Femur (tissue), 1 donor: ENCODE data around the gene DLG4.
"Not testable (repeated sequence)": the region's sequence is repeated elsewhere in the genome, so short reads cannot be mapped to it uniquely, and the experiment has no call there.

ENCODE experiments used
- DNase-seq: peaks from one replicate; pipeline ENCODE4 v3.0.0-alpha.2; 2017

DLG4 gene

DNA sequence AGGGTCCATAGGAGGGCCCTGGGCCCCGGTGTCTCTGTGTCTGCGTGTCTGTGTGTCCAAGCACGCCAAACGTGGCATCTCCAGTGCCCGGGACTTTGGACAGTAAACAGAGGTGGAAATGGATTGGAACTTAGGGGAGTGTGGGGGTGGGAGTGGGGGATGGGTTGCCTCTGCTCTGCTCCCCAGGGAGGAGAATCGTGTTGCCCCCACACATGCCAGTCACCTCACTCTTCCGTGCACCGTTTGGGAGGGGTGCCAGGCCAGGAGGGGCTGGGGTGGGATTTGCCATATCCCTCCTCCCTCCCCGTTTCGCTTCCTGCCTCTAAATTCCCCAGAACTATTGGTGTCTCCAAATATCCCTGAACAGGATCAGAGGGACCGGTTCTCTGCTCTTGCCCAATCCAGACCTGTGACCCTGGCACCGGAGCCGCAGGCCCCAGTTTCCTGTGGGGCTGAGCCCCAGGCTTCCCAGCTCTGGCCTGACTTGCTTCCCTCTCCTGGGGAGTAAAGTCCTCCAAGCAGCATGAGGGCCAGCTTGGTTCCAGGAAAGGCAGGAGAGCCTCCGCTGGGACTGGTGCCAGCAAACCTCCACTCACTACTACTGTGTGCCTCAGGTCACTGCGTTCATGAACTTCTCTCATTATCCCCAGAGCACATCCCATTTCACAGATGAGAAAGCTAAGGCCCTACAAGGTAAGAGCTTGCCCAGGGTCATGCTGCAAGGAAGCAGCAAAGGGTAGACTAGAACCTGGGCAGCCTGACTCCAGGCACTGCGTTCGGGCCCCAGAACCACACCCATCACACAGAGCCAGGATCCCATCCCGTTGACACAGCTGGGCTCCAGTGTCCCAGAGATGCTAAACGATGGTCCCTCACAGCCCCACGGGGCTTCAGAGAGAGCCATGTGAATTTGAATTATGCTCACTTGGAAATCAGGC, 40.0 kb downstream of the DLG4 start, which contains the start of gene ASGR1:
Gene ASGR1, minus strand, starts transcription at position 54 of the 938 bp plus-strand sequence. CDS start 807 bp downstream, outside the sequence.
- no peak for DNase-seq

DNA sequence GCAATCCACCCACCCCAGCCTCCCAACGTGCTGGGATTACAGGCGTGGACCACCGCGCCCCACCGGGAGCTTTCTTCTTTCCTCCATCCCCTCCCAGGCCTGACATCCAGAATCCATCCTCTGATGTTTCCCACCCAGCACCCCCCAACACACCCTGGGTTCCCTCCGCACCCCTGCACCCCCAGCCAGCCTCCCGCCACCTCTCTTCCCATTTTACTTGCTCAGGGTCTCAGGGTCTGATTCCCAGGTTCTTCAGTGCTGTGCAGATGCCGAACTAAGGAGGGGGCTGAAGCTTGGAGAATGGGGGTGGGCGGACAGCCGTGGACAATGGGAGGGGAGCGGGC, 40.7 kb downstream of the DLG4 start:
- DNase-seq, result no peak

DNA sequence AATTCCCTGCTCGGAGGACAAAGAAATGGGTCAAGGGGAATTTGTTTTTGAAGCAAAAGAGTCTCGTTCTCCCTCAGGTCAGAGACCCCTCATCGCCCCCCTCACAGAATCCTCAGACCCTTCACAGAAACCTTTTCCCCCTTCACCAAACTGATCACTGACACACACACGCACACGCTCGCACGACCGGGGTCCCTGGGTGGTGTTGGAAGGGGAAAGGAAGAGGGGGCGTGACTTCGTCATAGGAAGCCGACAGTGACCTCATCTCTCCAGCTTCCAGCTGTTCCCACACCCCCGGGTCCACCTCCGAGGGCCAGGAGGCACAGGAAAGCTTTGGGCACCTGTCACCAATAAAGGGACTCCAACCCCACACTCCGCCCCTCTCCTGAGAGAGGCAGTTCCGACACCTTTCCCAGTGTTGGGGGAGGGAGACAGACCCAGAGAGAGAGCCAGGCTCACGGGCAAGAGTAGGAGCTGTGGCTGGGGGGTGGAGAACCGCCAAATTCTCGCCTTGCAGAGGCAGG, 41.6 kb downstream of the DLG4 start:
- peak; percentile 63 for DNase-seq

DNA sequence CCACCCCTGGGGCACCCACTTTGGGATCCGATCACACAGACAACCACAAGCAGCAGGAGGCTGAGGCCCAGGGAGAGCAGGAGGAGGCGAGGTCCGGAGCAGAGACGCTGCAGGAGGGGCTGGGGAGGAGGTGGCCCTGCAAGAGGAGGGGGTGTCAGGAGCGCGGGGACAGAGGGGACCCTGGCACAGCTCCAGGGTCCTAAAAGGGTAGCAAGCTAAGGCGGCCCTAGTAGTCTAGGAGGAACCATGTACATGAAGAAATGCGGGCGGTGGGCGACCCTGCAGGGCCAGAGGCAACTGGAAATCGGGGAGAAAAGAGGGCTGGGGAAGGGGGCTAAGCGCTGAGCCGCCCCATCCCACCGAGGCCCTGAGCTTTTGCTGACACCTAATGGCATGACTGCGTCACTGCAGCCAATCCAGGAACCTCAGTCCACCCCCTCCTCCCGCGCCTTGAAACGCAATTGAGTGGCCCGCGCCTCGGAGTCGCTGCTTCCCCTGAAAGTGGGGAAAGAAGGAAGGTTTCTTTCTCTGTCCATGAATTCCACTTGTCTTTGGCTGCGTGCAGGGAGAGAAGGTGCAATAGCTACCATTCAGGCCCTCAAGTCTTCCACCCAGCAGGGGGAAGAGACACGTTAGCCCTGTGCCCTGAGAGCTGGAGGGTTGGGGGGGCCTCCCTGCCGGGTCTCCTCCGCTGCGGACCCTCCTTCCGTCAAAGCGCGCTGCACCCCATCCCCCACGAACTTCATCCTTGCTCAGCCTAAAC, 42.3 kb downstream of the DLG4 start:
- peak; percentile 87 for DNase-seq

DNA sequence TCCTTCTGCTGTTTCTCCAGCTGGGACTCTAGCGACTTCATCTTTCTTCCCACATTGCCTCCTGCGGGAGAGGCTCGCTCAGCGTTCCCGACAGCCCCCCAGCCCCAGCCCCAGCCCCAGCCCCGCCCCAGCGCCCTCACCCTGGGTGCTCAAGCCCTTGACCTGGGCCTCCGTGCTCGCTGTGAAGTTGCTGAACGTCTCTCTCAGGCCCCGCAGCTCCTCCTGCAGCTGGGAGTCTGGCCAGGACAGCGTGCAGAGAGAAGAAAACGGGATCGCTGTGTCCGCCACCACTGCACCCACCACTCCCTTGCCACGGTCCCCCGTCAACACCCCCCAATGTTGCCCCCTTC, 42.8 kb downstream of the DLG4 start:
- DNase-seq, result no peak

DNA sequence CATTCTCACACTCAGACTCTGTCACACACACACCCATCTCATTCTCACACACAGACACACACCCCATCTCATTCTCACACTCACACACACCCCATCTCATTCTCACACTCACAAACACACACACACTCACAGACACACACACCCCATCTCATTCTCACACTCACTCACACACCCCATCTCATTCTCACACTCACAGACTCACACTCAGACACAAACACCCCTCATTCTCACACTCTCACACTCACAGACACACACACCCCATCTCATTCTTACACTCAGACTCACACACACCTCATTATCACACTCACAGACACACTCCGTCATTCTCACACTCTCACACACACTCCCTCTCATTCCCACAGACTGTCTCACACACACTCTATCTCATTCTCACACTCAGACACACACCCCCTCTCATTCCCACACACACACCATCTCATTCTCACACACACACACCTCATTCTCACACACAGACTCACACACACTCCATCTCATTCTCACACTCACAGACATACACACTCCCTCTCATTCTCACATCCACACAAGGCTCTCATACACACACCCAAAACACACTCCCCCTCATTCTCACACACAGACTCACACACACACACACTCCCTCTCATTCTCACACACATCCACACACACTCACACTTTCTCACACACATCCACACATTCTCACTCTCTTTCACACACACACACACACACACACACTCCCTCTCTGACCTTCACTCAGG, 43.4 kb downstream of the DLG4 start:
- no peak for DNase-seq

DNA sequence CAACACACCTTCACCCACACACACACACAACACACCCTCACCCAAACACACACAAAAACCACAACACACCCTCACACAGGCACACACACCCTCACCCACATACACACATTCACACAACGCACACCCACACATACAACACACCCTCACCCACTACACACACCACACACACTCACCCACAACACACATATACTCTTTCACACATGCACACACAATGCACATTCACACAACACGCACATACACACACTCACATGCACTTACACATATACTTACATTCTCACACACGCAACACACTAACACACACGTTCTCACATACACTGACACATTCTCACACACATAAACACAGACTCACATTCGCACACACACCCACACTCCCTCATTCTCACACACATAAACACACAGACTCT, 44.3 kb downstream of the DLG4 start:
- DNase-seq, result no peak

DNA sequence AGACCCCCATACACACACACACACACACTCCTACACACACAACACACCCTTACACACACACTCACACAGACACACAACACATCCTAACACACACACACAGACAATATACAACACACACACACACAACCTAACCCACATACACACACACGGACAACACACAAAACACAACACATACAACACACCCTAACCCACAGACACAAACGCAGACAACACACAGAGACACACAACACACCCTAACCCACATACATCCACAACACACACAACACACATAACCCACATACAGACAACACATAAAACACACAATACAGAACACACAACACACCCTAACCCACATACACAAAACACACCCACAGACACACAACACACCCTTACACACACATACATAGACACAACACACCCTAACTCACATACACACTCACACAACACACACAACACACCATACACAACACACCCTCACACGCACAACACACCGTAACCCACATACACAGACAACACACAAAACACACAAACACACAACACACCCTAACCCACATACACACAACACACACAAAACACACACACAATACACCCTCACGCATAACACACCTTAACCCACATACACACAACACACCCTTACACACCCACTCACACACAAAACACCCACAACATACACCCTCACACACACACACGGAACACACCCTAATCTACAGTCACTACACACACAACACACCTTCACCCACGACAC, 44.9 kb downstream of the DLG4 start:
- no peak for DNase-seq

DNA sequence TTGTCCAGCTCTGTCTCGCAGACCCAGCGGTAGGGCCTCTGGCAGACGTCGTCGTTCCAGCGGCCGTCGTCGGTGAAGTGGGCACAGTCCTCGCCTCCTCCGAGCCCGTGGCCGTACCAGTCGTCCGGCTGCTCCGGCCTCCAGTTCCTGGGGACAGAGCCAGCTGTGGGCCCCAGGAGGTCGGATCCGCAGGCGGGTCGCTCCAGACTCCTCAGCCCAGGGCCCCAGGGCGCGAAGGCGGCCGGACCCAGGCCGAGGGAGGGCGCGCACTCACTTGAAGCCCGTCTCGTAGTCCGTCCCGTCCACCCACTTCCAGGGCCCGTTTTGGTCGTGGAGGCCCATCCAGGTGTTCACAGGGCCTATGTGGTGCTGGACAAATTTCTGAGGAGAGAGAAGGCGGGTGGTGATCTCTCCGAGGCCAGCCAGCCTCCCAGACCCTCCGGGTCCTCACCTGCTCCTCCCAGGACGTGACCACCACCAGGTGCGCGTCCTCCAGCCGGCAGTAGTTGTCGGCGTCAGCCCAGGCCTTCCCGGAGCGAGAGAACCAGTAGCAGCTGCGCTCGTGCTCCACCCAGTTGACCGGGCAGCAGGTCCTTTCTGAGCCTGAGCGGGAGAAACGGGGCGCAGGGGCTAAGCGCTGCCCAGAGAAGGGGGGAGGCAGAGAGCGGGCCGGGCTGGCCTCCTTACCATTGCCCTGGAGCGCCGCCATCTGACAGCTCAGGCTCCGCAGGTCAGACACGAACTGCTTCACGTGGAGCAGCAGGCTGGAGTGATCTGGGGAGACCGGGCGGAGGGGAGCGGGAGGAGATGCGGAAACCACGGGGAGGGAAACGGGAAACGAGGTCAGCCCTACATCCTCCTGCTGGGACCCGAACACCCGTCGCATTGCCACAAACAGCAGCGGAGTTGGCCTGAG, 45.7 kb downstream of the DLG4 start:
- peak; percentile 75 for DNase-seq

DNA sequence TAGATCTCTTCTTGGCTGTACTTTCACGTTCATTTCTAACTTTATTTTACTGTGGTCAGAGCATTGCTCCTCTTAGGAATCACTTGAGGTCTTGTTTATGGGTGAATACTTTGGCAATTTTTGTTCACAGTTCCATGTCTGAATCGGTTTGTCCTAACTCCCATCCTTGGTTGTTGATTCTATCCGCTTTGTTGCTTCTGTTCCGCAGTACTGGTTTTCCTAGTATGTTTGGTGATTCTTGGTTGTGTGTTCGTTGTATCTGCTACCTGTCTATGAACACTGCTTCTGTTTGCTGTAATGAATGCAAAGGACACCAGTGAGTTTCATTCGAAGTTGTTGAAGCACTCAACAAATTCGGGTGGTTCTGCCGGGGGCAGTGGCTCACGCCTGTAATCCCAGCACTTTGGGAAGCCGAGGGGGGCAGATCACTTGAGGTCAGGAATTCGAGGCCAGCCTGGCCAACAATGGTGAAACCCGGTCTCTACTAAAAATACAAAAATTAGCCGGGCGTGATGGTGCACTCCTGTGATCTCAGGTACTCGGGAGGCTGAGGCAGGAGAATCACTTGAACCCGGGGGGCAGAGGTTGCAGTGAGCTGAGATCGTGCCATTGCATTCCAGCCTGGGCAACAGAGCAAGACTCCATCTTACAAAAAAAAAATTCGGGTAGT, 47.0 kb downstream of the DLG4 start:
- not testable (repeated sequence) for DNase-seq

DNA sequence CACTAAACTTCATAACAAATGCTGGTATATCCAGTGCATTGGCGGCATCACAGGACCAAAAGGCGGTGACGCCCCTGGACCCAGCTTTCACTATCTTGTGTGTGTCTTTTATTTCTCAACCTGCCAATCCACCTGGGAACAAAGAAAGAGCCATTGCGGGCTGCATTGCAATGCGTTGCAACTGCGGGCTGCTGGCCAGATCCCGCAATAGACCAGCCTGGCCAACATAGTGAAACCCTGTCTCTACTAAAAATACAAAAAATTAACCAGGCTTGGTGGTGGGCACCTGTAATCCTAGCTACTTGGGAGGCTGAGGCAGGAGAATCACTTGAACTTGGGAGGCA, 50.1 kb downstream of the DLG4 start:
- DNase-seq, result not testable (repeated sequence)

DNA sequence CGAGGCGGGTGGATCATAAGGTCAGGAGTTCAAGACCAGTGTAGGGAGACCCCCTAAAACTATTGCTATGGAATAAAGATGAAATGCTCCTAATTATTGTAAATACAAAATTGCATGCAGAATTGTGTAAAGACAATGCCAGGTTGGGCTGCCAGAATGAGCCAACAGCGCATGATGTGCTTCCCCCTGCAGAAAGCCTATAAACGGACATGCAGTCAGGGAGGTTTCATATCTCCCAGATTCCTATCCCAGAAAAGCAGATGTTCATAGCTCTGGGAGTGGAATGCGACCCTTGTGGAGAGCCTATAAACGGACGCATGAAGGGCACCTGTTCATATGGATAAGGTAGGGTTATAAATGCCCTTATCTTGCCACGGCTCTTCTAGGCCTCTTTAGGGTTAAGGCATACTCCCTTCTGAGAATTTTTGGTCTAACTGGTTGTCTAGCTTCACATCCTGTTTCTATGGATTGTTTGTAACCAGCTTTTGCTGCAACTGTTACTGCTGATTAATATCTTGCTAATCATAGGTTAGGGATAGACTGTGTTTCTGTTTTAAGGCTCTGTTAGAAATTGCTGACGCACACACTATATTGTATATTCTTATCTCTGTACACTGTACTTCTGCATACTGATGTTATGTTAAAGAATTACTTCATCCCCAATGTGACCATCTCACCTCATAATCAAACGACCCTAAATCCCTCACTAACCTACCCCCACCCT, 50.6 kb downstream of the DLG4 start:
- not testable (repeated sequence) for DNase-seq

DNA sequence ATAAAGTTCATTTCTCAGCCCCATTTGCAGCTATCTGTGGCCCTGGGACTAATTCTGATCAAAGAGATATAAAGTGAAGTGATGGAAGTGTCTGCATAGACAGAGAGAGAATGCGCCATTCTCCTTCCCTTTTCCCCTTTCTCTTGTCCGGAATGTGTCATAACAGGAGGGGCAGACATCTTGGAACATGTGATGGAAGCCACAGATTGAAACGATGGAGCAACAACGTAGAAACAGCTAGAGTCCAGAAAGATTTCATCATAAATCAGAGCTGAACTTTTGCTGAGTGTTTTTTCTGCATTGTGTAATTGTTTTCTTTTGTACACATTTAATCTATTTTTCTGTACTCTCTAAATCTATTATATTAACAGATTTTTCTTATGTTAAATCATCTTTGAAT, 51.8 kb downstream of the DLG4 start:
- no peak for DNase-seq

DNA sequence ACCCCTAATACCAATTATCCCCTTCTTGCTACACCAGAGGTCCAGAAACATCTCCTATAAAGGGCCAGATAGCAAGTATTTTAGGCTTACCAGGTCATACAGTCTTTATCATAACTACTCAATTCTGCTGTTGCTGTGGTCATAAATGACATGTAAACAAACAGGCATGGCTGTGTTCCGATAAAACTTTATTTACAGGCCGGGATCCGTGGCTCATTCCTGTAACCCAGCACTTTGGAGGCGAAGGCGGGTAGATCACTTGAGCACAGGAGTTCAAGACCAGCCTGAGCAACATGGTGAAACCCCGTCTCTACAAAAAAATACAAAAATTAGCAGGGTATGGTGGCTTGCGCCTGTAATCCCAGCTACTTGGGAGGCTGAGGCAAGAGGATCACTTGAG, 52.8 kb downstream of the DLG4 start:
- no peak for DNase-seq

DNA sequence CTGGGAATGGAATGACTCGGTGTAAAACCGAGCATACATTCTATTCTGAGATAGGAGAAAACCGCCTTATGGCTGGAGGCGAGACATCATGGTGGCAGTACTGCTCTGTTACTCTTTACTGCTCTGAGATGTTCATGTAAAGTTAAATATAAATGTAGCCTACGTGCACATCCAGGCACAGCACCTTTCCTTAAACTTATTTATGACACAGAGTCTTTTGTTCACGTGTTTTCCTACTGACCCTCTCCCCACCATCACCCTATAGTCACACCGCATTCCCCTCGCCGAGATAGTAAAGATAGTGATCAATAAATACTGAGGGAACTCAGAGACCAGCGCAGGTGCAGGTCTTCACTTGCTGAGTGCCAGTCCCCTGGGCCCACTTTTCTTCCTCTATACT, 60.1 kb downstream of the DLG4 start:
- not testable (repeated sequence) for DNase-seq

DNA sequence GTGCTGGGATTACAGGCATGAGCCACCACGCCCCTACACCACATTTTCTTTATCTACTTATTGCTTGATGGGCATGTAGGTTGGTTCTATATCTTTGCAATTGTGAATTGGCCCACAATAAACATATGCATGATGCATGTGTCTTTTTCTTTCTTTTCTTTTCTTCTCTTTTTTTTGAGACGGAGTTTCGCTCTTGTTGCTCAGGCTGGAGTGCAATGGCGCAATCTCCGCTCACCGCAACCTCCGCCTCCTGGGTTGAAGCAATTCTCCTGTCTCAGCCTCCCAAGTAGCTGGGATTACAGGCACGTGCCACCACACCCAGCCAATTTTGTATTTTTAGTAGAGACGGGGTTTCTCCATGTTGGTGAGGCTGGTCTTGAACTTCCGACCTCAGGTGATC, 61.2 kb downstream of the DLG4 start:
- not testable (repeated sequence) for DNase-seq

DNA sequence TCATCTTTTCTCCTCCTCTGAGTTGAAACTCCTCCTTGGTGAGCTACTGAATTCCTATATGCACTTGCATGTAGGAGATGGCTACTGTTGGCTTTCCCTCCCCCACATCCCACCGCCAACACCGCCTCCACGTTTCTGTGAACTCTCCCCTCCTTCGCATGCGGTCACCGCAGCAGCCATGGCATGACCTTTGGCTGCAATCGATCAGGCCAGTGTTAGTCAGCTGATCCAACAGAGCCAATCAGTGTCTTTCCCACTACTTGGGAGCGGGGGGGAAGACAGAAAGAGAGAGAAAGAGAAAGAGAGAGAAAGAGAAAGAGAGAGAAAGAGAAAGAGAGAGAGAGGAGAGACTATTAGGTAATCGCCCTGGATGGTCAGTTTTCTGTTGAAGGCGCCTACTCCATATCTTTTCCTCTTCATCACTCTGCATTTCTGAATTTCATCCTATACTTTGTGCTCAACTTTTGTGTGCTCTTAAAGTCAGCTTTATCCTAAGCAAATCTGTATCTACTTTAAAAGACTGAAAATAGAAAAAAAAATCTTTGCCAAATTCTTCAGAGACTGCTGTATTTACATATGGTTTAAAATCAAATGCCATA, 63.2 kb downstream of the DLG4 start:
- DNase-seq, result no peak

DNA sequence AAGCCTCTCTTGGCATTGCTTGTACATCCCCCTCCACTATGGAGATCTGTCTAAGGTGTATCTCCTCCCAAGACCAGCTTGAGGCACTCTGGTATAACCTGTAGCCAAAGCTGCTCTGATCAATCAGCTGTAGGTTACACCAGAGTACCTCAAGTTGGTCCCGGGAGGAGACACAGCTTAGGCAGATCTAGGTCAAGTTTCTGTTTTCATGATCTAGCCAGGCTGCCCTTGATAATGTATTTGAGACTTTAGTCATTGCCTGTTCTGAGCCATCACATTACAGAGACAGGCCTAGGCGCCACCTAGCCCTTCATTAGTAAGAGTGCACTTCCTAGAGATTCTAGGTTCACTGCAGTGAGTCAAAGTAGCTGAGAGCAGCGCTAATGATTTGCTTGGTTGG, 71.9 kb downstream of the DLG4 start:
- DNase-seq, result no peak

DNA sequence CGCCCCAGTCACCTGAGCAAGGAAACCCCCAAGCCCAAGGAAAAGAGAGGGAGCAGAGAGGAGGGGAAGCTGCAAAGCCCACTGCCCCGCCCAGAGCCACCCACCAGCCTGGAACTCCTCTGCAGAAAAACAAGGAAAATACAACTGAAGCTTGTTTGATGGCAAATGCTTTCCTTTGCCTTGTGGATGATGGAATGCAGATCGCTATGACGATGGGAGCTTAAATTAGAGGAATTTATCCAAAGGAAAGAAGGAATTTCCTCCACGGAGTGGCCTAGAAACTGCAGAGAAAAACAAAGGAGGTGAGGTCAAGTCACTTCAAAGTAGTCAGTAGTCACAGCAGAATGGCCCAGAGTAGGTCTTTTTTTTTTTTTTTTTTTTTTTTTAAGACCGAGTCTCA, 73.5 kb downstream of the DLG4 start:
- no peak for DNase-seq

DNA sequence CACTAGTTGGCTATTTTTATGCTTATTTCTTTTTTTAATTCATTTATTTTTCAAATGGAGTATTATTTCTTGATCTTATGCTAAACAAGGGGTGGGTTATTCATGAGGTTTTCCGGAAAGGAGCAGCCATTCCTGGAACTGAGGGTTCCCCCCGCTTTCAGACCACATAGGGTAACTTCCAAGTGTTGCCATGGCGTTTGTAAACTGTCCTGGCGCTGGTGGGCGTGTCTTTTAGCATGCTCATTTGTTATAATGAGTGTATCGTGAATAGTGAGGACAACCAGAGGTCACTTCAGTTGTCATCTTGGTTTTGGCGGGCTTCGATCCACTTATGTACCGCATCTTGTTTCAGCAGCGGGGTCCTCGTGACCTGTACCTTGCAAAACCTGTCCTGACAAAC, 75.4 kb downstream of the DLG4 start:
- no peak for DNase-seq
